Stimulated activated CD4-positive, alpha-beta T cell treated with anti-CD3 and anti-CD28 coated beads, Interleukin-12 subunit alpha, Interleukin-12 subunit beta, amount 100 ng/mL, for 24 hours (primary cell): ENCODE measurements around the gene MACF1.
"Not testable (repeated sequence)": the region's sequence is repeated elsewhere in the genome, so short reads cannot be mapped to it uniquely, and the experiment has no call there.

ENCODE experiments used
- DNase-seq, 2 experiments: peaks; one replicate each; pipeline ENCODE4 v3.0.0-alpha.2; 2020; ENCODE audit warnings: low read depth in 2 of 2

Gene MACF1

GRCh38 chr1:39420493-39420892 is 216.0 kb downstream of the MACF1 start:
- DNase-seq, result no peak

- no peak for DNase-seq
These were observed 218.1 kb downstream of the MACF1 start for GRCh38 chr1:39422614-39423013.

- DNase-seq, result no peak
These were observed 220.7 kb downstream of the MACF1 start for GRCh38 chr1:39425151-39425550.

- DNase-seq, result no peak
These were observed 221.1 kb downstream of the MACF1 start for GRCh38 chr1:39425634-39426033.

GRCh38 chr1:39426346-39426745 is 221.9 kb downstream of the MACF1 start:
- DNase-seq, result no peak

- DNase-seq, result no peak
These were observed 222.9 kb downstream of the MACF1 start for GRCh38 chr1:39427374-39427773.

- no peak for DNase-seq
These were observed 223.4 kb downstream of the MACF1 start for GRCh38 chr1:39427912-39428311.

GRCh38 chr1:39431927-39432326 is 227.4 kb downstream of the MACF1 start:
- DNase-seq, result no peak

GRCh38 chr1:39434797-39435395 is 230.4 kb downstream of the MACF1 start:
- no peak for DNase-seq

- DNase-seq, result no peak
These were observed 231.1 kb downstream of the MACF1 start for GRCh38 chr1:39435597-39435996.

GRCh38 chr1:39436842-39437241 is 232.3 kb downstream of the MACF1 start:
- no peak for DNase-seq

- no peak for DNase-seq
These were observed 233.5 kb downstream of the MACF1 start for GRCh38 chr1:39438042-39438441.

- DNase-seq, result no peak
These were observed 236.4 kb downstream of the MACF1 start for GRCh38 chr1:39440856-39441255.

- no peak for DNase-seq
These were observed 237.3 kb downstream of the MACF1 start for GRCh38 chr1:39441797-39442196.

- no peak for DNase-seq
These were observed 241.1 kb downstream of the MACF1 start for GRCh38 chr1:39445573-39445972.

GRCh38 chr1:39446986-39447567 is 242.6 kb downstream of the MACF1 start:
- DNase-seq, result no peak

GRCh38 chr1:39450041-39450440 is 245.5 kb downstream of the MACF1 start:
- DNase-seq, result not testable (repeated sequence)

- no peak for DNase-seq
These were observed 246.6 kb downstream of the MACF1 start for GRCh38 chr1:39450956-39451606.

GRCh38 chr1:39452081-39452480 is 247.6 kb downstream of the MACF1 start:
- no peak for DNase-seq

- DNase-seq, result no peak
These were observed 248.0 kb downstream of the MACF1 start for GRCh38 chr1:39452540-39452939.

- no peak for DNase-seq
These were observed 249.1 kb downstream of the MACF1 start for GRCh38 chr1:39453603-39454002.

- DNase-seq, result no peak
These were observed 254.5 kb downstream of the MACF1 start for GRCh38 chr1:39458991-39459390.

- DNase-seq, result no peak
These were observed 257.6 kb downstream of the MACF1 start for GRCh38 chr1:39462074-39462473.
